HFFc6 (cell line): ENCODE results near the gene DNAH9. TPM values are rescaled to one million over a fixed set of nuclear protein-coding genes. Genes with fewer than 3 reads are reported as not detected.

ENCODE experiments used
- DNase-seq: peaks from one replicate; pipeline ENCODE4 v3.0.0-alpha.2; 2018
- H3K27ac Mint-ChIP-seq: 2 replicates; pipeline ENCODE4 v1.8.0; 2020; ENCODE audit warnings: mild to moderate bottlenecking, mixed read lengths
- H3K27me3 Mint-ChIP-seq: 2 replicates; pipeline ENCODE4 v1.8.0; 2021; ENCODE audit warnings: mild to moderate bottlenecking, moderate library complexity, mixed read lengths; ENCODE audit not compliant: insufficient read depth
- H3K36me3 Mint-ChIP-seq: 2 replicates; pipeline ENCODE4 v1.8.0; 2021; ENCODE audit warnings: low read depth, mixed read lengths
- H3K4me1 Mint-ChIP-seq: 2 replicates; pipeline ENCODE4 v1.8.0; 2020; ENCODE audit warnings: low read depth, mixed read lengths
- H3K4me3 Mint-ChIP-seq: 2 replicates; pipeline ENCODE4 v1.8.0; 2020; ENCODE audit warnings: mild to moderate bottlenecking, moderate library complexity, mixed read lengths
- H3K9me3 Mint-ChIP-seq: 2 replicates; pipeline ENCODE4 v1.8.0; 2020; ENCODE audit warnings: mild to moderate bottlenecking, mixed read lengths
- CTCF ChIP-seq: fragments of 200-600 bp; sonication (generic); IDR thresholded peaks from 2 replicates; pipeline ENCODE4 v1.5.0; 2021; ENCODE audit warnings: antibody characterized with exemption, mild to moderate bottlenecking
- total RNA-seq, 6 experiments: library from RNA; stranded (reverse); fragmentation: NEBNext Ultra II Directional; extraction: Animal tissue kit (Norgen Biotek cat#: 25700); gene quantifications; 2 replicates in 1 of 6; 3 replicates in 5 of 6; pipeline ENCODE4 v1.2.3, GENCODE V29; 2021

Gene DNAH9
- total RNA-seq, 6 experiments from 2014 or later, result not detected

DNA sequence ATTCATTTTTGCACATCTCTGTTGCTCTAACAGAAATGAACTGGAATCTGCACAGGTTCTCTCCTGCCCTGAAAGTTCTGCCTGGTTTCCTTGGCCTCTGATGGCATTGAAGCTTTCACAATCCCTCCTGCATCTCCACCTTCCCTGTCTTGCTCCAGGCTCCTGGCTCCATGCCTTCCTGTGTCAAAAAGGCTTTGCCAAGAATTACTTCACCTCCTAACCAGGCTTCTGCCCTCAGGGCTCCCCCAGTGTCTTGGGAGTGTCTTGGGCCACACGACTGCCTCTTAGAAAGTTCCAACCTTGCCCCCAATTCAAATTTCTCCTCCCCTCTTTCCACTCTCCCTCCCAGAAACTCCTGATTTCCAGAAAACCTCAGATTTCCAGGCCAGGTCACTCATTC, 37.0 kb upstream of the DNAH9 start:
- H3K27me3 Mint-ChIP-seq, result peaks cover 3% of the 10 kb centered on the region
- peaks cover 71% of the 10 kb centered on the region for H3K9me3 Mint-ChIP-seq
- TF ChIP-seq CTCF, result no peak
- no peak for DNase-seq
- H3K27ac Mint-ChIP-seq, result no peak overlapping the region
- H3K4me1 Mint-ChIP-seq, result no peaks in the 10 kb centered on the region
- H3K36me3 Mint-ChIP-seq, result no peaks in the 10 kb centered on the region
- H3K4me3 Mint-ChIP-seq, result no peak overlapping the region

DNA sequence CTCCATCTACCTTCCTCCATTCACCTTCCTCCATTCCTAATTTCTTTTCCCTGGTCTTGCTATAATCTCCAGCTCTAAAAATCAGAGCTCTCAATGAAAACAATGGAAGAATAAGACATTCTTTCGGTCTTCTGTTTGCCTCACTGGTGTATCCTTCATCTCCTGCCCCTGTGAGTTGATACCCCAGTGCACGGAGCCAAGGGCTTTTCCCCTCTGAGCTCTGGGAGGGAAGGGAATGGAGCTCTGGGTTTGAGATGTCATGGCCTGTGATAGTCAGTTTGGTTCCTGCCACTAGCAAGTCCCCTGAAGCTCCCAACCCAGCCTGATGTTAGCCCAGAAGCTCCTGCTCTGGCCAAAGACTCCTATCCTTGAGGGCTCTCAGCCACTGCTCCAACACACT, 36.6 kb upstream of the DNAH9 start:
- no peaks in the 10 kb centered on the region for H3K36me3 Mint-ChIP-seq
- peaks cover 71% of the 10 kb centered on the region for H3K9me3 Mint-ChIP-seq

GRCh38 chr17:11564589-11565380, 33.5 kb upstream of the DNAH9 start:
- TF ChIP-seq CTCF, result no peak

More for the DNA sequence above, 36.6 kb upstream of the DNAH9 start:
- no peak for DNase-seq
- Mint-ChIP-seq H3K4me3 (no peak overlapping the region), H3K27ac (no peak overlapping the region), H3K27me3 (peaks cover 3% of the 10 kb centered on the region), H3K4me1 (no peaks in the 10 kb centered on the region)
- TF ChIP-seq CTCF, result no peak

GRCh38 chr17:11565591-11565990, 32.7 kb upstream of the DNAH9 start:
- Mint-ChIP-seq H3K4me1 (no peaks in the 10 kb centered on the region), H3K27ac (no peak overlapping the region), H3K9me3 (peaks cover 63% of the 10 kb centered on the region), H3K27me3 (peaks cover 3% of the 10 kb centered on the region), H3K4me3 (no peak overlapping the region), H3K36me3 (no peaks in the 10 kb centered on the region)
- no peak for DNase-seq
- TF ChIP-seq CTCF, result no peak

More at GRCh38 chr17:11564589-11565380, 33.5 kb upstream of the DNAH9 start:
- H3K36me3 Mint-ChIP-seq, result no peaks in the 10 kb centered on the region
- H3K27ac Mint-ChIP-seq, result no peak overlapping the region
- peaks cover 3% of the 10 kb centered on the region for H3K27me3 Mint-ChIP-seq
- no peak for DNase-seq
- H3K4me1 Mint-ChIP-seq, result no peaks in the 10 kb centered on the region
- H3K4me3 Mint-ChIP-seq, result no peak overlapping the region
- peaks cover 66% of the 10 kb centered on the region for H3K9me3 Mint-ChIP-seq

GRCh38 chr17:11578998-11579397, 19.3 kb upstream of the DNAH9 start:
- H3K36me3 Mint-ChIP-seq, result peaks cover 2% of the 10 kb centered on the region; the same call in 1 of the 2 replicates
- no peak overlapping the region for H3K27ac Mint-ChIP-seq
- H3K4me1 Mint-ChIP-seq, result no peaks in the 10 kb centered on the region
- no peak overlapping the region for H3K4me3 Mint-ChIP-seq
- H3K9me3 Mint-ChIP-seq, result peaks cover 66% of the 10 kb centered on the region
- DNase-seq, result no peak
- H3K27me3 Mint-ChIP-seq, result no peaks in the 10 kb centered on the region
- no peak for TF ChIP-seq CTCF
